HG02610 (cell line): Measurements from ENCODE around the gene GAS7.

Experiments used
- ATAC-seq: cut with Tn5 transposase; IDR thresholded peaks from one replicate; pipeline ENCODE4 v1.9.1; 2021; ENCODE audit warnings: mild to moderate bottlenecking, moderate library complexity; ENCODE audit not compliant: unreplicated experiment

GAS7 gene

GRCh38 chr17:10201680-10202079, 3.3 kb upstream of the GAS7 start:
- ATAC-seq: no peak

- no peak for ATAC-seq
These were observed 2.2 kb upstream of the GAS7 start for GRCh38 chr17:10200645-10201044.

GRCh38 chr17:10200016-10200415, 1.6 kb upstream of the GAS7 start:
- ATAC-seq: no peak

GRCh38 chr17:10197721-10198508, 491 bp downstream of the GAS7 start:
- ATAC-seq: no peak

GRCh38 chr17:10197362-10197720, 1.1 kb downstream of the GAS7 start:
- ATAC-seq: no peak

GRCh38 chr17:10196941-10197340, 1.5 kb downstream of the GAS7 start:
- ATAC-seq: no peak

GRCh38 chr17:10196384-10196895, 2.0 kb downstream of the GAS7 start:
- no peak for ATAC-seq

GRCh38 chr17:10195090-10195805, 3.2 kb downstream of the GAS7 start:
- no peak for ATAC-seq

GRCh38 chr17:10193632-10194031, 4.8 kb downstream of the GAS7 start:
- no peak for ATAC-seq

- no peak for ATAC-seq
These were observed 5.4 kb downstream of the GAS7 start for GRCh38 chr17:10192972-10193371.

- no peak for ATAC-seq
These were observed 5.9 kb downstream of the GAS7 start for GRCh38 chr17:10192461-10192860.

GRCh38 chr17:10187456-10187855, 10.9 kb downstream of the GAS7 start:
- no peak for ATAC-seq

- no peak for ATAC-seq
These were observed 11.5 kb downstream of the GAS7 start for GRCh38 chr17:10186771-10187410.

- ATAC-seq: no peak
These were observed 14.2 kb downstream of the GAS7 start for GRCh38 chr17:10183931-10184930.

GRCh38 chr17:10182785-10183184, 15.6 kb downstream of the GAS7 start:
- no peak for ATAC-seq

- ATAC-seq: no peak
These were observed 19.9 kb downstream of the GAS7 start for GRCh38 chr17:10178506-10178991.

GRCh38 chr17:10177913-10178505, 20.4 kb downstream of the GAS7 start:
- no peak for ATAC-seq

GRCh38 chr17:10177131-10177912, 21.1 kb downstream of the GAS7 start:
- no peak for ATAC-seq

- ATAC-seq: no peak
These were observed 24.5 kb downstream of the GAS7 start for GRCh38 chr17:10173913-10174312.
